GM21515 (cell line): Measurements from ENCODE around the gene THG1L.
A peak's percentile ranks its signal among the peaks of the same experiment; 100 is the strongest.
"Not testable (repeated sequence)": the region's sequence is repeated elsewhere in the genome, so short reads cannot be mapped to it uniquely, and the experiment has no call there.

Experiments used
- ATAC-seq: cut with Tn5 transposase; IDR thresholded peaks from one replicate; pipeline ENCODE4 v1.9.1; 2021; ENCODE audit not compliant: unreplicated experiment

THG1L gene

GRCh38 chr5:157726607-157727006 is 4.6 kb upstream of the THG1L start:
- not testable (repeated sequence) for ATAC-seq

- ATAC-seq, result not testable (repeated sequence)
Observed at GRCh38 chr5:157727858-157728257, 3.4 kb upstream of the THG1L start.

GRCh38 chr5:157729858-157730257 is 1.4 kb upstream of the THG1L start:
- peak; percentile 72 for ATAC-seq

GRCh38 chr5:157730900-157731271 is 334 bp upstream of the THG1L start:
- ATAC-seq, result no peak

GRCh38 chr5:157732130-157732514 is 902 bp downstream of the THG1L start:
- ATAC-seq, result no peak

GRCh38 chr5:157732596-157733262 is 1.5 kb downstream of the THG1L start:
- ATAC-seq, result no peak

GRCh38 chr5:157734436-157734835 is 3.2 kb downstream of the THG1L start:
- ATAC-seq, result no peak

GRCh38 chr5:157735991-157736390 is 4.8 kb downstream of the THG1L start:
- no peak for ATAC-seq

GRCh38 chr5:157739388-157740228 is 8.4 kb downstream of the THG1L start:
- ATAC-seq, result no peak

- ATAC-seq, result no peak
Observed at GRCh38 chr5:157740229-157740610, 9.0 kb downstream of the THG1L start.

GRCh38 chr5:157741131-157741530 is 9.9 kb downstream of the THG1L start:
- no peak for ATAC-seq

- ATAC-seq, result peak; percentile 91
Observed at GRCh38 chr5:157743163-157744050, 12.2 kb downstream of the THG1L start, which contains the start of gene LSM11. TSS of gene LSM11 (plus strand) at chr5:157743712. CDS start at chr5:157743751, 39 bp downstream.

- peak; percentile 35 for ATAC-seq
Observed at GRCh38 chr5:157744051-157745011, 13.1 kb downstream of the THG1L start.

GRCh38 chr5:157745041-157745456 is 13.8 kb downstream of the THG1L start:
- no peak for ATAC-seq

- no peak for ATAC-seq
Observed at GRCh38 chr5:157747173-157747740, 16.0 kb downstream of the THG1L start.

- ATAC-seq, result no peak
Observed at GRCh38 chr5:157747766-157748700, 16.8 kb downstream of the THG1L start.

GRCh38 chr5:157748760-157749461 is 17.7 kb downstream of the THG1L start:
- ATAC-seq, result no peak

GRCh38 chr5:157749462-157749799 is 18.2 kb downstream of the THG1L start:
- ATAC-seq, result no peak
